ENCODE measurements around the gene EHBP1L1. TPM values are rescaled to one million over a fixed set of nuclear protein-coding genes. Genes with fewer than 3 reads are reported as not detected.

Gene EHBP1L1
- total RNA-seq, 2 experiments from 2014 or later = 115 to 120 TPM

DNA sequence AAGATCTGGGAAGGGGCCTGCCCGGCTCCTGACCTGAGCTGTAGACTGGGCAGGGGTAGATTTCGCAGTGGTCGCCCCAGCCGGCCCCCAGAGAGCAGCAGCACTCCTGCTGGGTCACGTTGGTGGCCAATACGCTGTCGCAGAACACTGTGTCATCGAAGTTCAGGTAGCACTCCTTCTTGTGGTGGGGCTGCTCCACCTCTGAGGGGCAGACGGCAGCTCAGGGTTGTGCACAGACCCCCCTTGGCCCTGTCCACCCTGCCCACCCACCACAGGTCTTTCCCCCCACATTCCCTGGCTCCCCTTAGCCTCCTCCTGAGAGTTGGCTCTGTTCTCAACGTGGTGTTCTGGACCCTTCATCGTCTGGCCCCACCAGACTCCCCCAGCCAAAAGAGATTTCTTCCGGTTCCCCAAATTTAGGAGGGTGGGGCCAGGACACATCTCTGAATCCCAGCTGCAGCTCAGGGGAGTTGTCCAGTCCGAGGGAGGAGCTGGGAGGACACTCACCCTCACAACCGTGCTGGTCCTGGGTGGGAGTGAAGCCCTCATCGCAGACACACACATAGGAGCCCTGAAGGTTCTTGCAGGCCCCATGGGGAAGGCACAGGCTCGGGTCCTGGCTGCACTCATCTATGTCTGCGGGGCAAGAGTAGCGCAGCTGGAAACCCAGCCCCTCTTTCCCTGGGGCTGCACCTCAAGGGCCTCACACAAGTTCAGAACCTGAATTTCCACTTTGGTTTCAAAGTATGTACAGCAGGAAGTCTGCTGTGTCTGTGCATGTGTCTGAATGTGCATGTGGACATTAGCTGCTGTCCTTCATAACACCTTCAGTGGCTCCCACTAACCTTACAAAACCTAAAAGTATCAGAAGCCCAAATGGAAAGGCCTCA is 34.5 kb upstream of the EHBP1L1 start:
- POLR2A ChIA-PET = interaction anchor here (0.8 to 3.1 kb wide), 10 partner anchors 25 to 119 kb away, joined by 3 to 14 read pairs (median 4); partner anchors contain the start of genes EHBP1L1, FAM89B and NEAT1
- CTCF ChIA-PET = interaction anchor here (0.6 to 3.7 kb wide), 22 partner anchors 8 to 151 kb away, joined by 3 to 56 read pairs (median 8); partner anchors contain the start of genes FAM89B, LTBP3, PCNX3 and SCYL1

DNA sequence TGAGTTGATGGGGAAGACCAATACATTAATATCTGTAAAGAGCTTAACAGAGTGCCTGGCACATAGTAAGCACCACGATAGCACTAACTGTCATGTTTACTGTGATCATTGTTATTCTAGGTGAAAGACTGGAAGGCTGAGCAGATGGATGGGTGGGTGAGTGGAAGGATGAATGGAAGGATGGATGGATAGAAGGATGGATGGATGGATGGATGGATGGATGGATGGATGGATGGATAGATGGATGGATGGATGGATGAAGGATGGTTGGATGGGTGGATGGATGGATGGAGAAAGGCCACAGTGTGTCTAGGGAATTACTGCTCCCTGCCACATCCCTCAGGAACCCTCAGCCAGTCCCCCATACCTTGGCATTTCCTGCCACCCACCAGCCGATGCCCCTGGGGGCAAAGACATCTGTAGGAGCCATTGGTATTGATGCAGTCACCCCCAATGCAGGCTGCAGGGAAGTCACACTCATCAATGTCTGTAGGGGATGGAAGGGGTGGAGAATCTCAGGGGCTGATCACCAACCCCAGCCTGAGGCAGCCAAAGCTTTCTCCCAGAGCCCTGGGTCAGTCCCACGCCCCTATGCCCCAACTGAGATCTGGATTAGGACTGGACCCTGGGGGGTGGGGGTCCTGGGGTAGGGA is 33.0 kb upstream of the EHBP1L1 start:
- CTCF ChIA-PET = interaction anchor here (0.6 to 3.7 kb wide), 4 partner anchors 9 to 806 kb away, joined by 3 to 28 read pairs (median 7); no protein-coding TSS in a partner anchor
- POLR2A ChIA-PET = interaction anchor here (3.1 kb wide), 1 partner anchor 29 kb away, joined by 14 read pairs; the partner anchor contains the start of gene FAM89B

DNA sequence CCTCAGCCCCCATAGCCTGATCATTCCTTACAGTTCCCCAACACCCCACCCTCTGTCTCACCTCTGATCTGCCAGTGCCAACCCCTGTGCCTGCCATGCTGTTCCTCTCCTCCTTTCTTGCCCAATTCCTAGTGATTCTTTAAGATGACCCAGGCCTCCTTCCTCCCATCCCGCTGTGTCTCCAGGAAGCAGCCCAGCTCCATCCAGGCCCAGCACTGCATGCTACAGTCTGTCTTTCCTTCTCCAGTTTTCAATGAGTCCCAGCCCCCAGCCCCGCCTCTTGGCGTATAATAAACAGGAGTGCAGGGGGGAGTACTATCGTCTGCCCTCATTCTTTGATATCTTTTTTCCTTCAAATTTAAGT is 30.0 kb upstream of the EHBP1L1 start:
- CTCF ChIA-PET = interaction anchor here (1.0 to 2.4 kb wide), 4 partner anchors 20 to 42 kb away, joined by 3 to 11 read pairs (median 6); partner anchors contain the start of genes EHBP1L1 and FAM89B
- POLR2A ChIA-PET = interaction anchor here (1.0 to 2.5 kb wide), 3 partner anchors 9 to 42 kb away, joined by 3 to 10 read pairs (median 6); partner anchors contain the start of gene SCYL1

DNA sequence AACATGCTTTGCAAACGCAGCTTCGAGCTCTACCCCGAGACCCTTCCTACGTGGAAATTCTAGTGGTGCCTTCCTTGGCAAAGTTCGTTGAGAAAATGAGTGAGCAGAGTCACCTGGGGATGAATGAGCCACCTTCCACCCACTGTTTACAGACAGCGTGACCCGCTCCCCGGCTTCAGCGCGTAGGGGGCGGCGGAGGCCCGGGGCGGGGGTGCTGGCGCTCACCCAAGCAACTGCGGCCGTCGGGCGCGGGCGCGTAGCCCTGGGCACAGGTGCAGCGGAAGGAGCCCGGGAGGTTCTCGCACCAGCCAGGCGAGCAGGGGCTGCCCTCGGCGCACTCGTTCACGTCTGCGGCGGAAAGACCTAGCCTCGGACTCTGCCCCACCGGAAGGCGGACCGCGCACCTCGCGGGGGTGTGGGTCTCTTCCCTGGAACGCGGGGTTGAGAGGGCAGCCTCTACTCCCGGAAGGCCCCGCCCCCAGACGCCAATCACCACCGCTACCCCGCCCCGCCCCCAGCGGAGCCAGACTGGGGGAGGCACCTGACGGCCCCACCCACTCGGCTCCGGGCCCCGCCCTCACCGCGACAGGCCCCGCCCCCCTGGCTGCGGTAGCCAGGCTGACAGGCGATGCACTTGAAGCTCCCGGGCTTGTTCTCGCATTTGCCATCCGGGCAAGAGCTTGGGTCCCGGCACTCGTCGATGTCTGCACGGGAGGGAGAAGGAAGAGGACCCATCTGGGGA is 29.5 kb upstream of the EHBP1L1 start:
- ChIA-PET CTCF (interaction anchor here (0.6 to 2.4 kb wide), 9 partner anchors 8 to 47 kb away, joined by 3 to 11 read pairs (median 3); partner anchors contain the start of genes EHBP1L1 and FAM89B), POLR2A (interaction anchor here (0.6 to 2.5 kb wide), 6 partner anchors 10 to 41 kb away, joined by 3 to 10 read pairs (median 4); partner anchors contain the start of genes FAM89B and SCYL1)

DNA sequence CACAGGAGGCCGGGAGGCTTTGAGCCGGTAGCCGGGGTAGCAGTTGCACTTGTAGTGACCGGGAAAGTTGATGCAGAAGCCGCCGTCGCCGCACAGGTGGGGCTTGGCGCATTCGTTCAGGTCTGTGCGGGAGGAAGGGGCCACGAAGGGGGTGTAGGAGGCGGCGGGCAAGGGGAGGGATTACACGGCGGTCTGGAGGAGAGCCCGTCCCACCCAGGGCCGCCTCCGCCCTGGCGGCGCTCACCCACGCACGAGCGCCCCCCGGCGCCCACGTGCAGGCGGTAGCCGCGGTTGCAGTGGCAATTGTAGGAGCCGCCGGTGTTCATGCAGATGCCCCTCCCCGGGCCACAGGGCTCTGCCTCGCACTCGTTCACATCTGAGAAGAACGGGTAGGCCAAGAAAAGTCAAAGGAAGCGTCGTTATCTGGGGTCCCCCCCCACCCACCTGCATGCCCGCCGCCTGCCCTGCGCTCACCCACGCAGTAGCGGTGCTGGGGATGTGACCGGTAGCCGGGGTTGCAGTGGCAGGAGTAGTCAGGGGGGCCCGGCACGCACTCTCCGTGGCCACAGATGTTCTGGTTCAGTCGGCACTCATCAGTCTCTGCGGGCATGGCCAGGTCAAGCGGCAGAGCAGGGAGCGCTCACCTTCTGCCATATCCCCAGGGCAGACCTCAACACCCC is 28.3 kb upstream of the EHBP1L1 start:
- ChIA-PET POLR2A (interaction anchor here (1.1 to 1.7 kb wide), 3 partner anchors 9 to 40 kb away, joined by 3 to 6 read pairs (median 3); partner anchors contain the start of gene FAM89B), CTCF (interaction anchor here (0.9 to 2.4 kb wide), 5 partner anchors 10 to 43 kb away, joined by 3 to 11 read pairs (median 4); no protein-coding TSS in a partner anchor)

DNA sequence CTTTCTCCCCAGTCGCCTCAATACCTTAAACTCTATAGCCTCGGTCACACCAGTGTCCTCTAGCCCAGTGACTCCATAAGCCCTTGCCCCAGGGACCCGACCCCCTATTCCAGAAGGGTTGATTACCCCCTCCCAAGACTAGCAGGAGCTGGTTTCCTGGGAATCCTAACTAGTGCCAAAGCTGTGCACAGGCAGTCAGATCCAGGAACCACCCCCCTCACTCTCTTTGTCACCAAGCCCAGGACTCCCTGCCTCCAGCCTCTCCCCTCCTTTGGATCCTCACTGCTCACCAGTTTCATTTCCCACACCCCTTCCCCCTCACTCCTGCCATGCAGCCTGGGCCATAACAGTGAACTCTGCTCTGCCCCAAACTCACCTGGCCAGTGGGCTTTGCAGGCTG is 27.5 kb upstream of the EHBP1L1 start:
- POLR2A ChIA-PET = no interaction called here
- CTCF ChIA-PET = interaction anchor here (0.8 to 1.9 kb wide), 6 partner anchors 8 to 50 kb away, joined by 3 to 5 read pairs (median 4); partner anchors contain the start of genes MALAT1 and ZNRD2

DNA sequence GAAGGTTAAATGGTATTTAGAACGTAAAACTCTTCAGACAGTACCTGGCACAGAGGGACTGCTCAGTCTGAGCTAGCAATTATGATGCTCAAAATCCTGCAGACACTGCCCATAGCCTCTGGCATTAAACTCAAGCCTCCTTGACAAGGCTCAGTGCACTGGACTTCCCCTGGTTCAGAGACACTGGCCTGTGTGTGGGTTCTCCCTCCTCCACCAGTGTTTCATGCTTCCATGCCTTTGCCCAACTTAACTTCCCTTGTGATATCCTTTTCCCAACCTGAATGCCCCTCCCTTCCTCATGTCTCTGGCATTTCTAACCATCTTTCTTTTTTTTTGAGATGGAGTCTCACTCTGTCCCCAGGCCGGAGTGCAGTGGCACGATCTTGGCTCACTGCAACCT is 26.8 kb upstream of the EHBP1L1 start:
- POLR2A ChIA-PET = interaction anchor here (0.5 to 1.3 kb wide), 3 partner anchors 13 to 37 kb away, joined by 3 to 6 read pairs (median 4); no protein-coding TSS in a partner anchor
- CTCF ChIA-PET = interaction anchor here (0.8 to 1.4 kb wide), 5 partner anchors 9 to 42 kb away, joined by 3 to 5 read pairs (median 4); partner anchors contain the start of gene ZNRD2

DNA sequence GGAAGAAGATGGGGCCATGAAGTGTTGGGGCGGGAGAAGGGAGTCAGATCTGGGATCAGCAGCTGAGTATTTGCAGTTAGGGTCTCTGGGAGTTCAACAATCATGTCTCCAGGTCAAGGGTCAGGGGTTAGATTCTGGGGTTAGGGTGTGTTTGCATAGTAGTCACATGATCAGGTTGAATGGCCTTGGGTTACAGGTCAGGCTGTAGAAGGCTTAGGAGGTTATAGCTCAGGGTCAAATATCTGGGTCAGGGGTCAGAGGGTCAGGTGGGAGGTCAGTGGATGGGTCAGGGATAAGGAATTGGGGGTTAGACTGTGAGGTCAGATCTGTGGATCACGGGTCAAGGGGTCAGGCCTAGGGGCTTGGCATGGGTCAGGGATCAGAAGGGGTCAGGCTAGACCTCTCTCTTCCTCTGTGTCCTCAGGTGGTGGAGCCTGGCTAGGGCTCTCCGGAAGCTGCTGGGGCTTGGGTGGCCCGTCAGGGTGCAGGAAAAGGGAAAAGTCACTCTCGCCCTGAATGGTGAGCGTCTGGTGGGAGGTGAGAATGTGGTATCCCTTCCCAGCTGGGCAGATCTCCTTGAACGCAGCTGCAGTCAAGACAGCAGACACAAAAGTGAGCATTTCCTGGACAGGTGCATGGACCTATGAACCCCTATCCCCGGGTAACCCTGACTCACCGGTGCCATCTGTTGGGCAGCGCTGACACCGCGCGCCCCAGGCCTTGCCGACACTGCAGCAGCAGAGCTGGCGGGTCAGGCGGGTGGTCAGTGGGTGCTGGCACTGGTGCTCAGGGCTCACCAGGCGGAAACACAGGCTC is 24.1 kb upstream of the EHBP1L1 start:
- ChIA-PET POLR2A (no interaction called here), CTCF (interaction anchor here (0.9 to 3.6 kb wide), 8 partner anchors 11 to 63 kb away, joined by 4 to 28 read pairs (median 6); partner anchors contain the start of genes FAM89B, PCNX3 and ZNRD2)

DNA sequence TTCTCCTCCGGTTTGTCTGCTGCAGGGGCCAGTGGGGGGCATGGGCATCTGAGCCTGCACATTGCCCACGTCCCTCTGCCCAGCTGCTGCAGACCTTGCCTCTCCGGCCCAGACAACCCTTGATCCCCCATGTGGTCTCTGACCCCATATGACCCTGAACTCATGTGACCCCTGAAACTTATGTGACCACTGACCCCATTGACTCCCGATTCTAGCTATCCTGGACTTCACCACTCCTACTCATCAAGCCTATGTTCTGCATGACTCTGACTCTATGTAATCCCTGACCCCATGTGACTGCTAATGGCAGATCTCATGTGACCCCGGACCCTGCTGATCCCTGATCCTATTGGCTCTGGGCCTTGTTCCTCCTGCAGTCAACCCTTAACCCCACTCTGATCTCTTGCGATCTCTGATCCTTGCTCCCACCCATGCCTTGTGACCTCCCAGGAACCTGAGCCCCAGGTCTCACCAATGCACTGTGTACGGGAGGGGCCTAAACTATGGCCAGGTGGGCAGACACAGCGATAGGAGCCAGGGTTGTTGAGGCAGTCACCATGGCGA is 23.4 kb upstream of the EHBP1L1 start:
- POLR2A ChIA-PET = no interaction called here
- CTCF ChIA-PET = interaction anchor here (0.9 to 3.6 kb wide), 8 partner anchors 10 to 63 kb away, joined by 4 to 28 read pairs (median 6); partner anchors contain the start of genes FAM89B, PCNX3 and ZNRD2

DNA sequence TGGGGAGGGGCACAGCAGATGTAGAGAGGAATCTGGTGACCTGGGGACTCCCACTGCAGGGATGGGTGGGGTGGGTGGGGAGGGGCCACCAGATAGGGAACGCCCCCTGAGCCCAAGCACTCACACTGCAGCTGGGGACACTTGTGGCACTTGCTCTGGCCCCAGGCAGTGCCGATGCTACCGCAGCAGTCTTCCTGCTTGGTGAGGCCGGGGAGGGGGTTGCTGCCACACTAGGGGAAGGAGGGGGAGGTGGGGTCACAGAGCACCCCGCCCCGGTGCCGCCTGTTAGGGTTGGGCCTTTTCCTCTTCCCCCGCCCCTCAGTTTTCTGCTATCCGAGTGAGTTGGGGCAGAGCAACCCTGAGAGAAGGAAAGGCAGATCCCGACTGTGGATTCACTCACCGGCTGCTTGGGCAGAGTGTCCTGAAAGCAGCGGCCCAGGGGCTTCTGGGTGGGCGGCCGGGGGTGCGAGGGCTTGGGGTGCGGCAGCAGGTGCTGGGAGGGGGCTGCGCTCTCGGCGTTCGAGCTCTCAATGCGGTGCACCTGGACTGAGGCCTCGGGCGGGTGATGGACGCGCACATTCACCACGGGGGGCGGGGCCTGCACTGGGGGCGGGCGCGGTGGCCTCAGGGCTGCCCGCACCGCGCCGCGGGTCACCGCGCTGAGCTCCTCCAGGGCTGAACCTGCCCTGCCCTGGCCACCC is 22.4 kb upstream of the EHBP1L1 start:
- CTCF ChIA-PET = interaction anchor here (0.6 to 3.6 kb wide), 4 partner anchors 12 to 22 kb away, joined by 3 to 28 read pairs (median 4); partner anchors contain the start of gene EHBP1L1
- POLR2A ChIA-PET = no interaction called here

DNA sequence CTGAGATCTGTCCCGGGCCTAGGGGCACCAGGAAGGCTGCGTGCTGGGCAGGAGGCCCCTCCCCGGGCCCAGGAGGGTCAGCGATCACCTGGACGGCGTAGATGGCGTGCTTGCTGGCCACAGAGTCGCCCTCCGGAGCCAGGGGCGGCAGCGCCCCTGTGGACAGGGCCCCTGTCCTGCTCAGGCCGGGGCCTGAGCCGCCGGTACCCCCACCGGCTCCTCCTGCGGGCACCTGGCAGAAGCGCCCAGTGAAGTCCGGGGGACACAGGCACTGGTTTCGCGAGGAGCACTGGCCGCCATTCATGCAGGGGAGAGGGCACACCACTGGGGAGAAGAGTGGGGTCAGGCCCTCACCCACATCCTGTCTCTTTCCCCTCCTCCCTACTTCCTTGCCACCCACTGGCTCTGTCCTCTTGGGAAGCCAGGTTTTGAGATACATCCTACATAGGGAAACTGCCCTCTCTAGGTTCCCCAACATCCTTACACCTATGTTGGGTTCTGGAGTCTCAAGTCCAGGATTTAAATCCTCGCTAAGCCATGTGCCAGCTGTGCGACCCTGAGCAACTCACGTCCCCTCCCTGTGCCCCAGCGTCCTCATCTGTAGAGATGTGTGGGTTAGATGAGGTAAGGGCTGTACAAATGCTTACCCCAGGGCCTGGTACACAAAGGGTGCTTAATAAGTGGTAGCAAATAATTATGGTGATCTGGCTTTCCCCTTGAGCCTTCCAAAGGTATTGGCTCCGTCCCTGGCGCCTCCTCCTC is 21.6 kb upstream of the EHBP1L1 start:
- POLR2A ChIA-PET = no interaction called here
- CTCF ChIA-PET = interaction anchor here (0.8 to 3.6 kb wide), 5 partner anchors 11 to 21 kb away, joined by 3 to 28 read pairs (median 3); partner anchors contain the start of gene EHBP1L1

DNA sequence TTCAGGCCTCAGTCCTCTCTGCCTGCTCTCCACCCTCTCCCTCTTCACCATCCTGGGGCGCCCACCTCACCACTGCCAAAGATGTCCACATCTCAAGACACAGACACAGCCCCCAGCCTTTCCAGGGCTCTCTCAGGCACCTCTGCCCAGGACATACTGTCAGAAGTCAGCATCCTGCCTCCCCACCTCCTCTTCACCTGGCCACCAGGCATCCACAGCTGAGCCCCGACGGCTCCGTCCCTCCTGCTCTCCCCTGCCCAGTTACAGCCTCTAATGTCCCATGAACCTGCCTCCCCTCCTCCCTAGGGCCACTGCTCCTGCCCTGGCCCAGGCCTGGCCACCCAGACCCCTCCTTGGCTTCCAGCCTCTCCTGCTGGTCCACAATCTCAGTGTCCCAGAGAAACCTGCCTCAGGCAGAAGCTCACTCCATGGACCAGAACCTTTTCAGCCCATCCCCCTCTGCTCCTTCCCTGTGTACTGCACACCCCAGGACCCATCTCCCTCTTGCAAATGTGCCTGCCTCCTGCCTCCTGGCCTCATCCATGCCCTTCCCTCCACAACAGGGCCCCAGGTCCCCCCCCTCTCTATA is 20.9 kb upstream of the EHBP1L1 start:
- POLR2A ChIA-PET = no interaction called here
- CTCF ChIA-PET = interaction anchor here (0.9 to 1.5 kb wide), 2 partner anchors 10 to 18 kb away, joined by 3 to 8 read pairs; no protein-coding TSS in a partner anchor

DNA sequence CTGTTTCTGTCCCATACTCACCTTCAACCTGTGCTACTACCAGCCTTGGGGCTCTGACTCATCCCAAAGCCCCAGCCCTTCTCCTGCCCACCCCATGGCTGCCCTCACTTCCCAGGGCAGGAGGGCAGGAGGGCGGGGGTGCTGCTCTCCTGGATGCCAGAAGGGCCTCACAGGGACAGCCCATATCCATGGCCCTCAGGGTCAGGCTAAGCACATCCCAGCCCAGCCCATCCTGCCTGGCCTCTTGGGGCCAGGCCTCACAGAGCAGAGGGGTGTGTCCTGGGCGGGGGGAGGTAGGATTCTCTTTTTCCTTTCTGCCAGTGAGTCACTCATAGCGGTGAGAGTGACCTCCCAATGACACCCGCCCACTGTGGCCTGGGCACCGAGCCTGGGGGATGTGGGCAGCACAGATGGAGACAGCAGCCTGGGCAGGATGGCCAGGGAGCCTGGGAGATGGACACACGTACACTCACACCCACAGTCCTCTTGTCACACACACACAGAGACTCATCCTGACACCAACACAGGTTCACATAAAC is 20.1 kb upstream of the EHBP1L1 start:
- ChIA-PET CTCF (interaction anchor here (1.5 to 1.6 kb wide), 2 partner anchors 9 to 15 kb away, joined by 6 to 8 read pairs; no protein-coding TSS in a partner anchor), POLR2A (no interaction called here)

DNA sequence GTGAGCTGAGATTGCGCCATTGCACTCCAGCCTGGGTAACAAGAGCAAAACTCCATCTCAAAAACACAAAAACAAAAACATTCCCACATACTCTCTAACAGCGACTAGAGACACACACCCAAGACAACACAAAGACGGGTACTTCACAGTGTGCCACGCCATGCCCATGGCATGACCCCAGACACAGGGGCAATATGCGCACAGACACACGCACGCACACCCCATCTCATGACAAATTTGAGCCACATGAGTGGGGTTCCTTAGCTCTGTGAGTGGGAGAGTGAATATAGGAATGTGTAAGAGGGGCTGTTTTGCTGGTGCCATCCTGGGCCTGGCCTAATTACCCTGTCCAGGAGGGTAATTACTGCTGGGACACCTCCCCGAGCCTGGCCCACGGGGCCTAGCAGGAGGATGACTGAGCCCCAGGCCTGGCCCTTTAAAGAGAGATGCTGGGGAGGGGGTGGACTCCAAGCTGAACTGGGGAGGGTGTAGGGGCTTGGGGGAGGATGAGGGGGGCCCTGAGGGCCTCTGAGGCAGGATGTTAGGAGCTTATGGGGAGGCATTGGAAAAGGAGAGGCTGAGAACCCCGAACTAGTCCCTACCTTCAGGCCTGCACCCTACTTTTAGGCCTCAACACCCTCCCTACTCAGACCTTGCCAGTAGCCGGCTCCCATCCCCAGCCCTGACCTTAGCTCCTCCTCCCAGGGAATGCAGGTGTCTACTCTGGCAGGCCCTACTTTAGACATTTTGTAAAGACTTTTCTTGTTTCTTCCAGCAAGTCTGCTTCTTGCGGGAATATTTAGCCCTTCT is 19.2 kb upstream of the EHBP1L1 start:
- ChIA-PET CTCF (interaction anchor here (0.5 to 1.6 kb wide), 8 partner anchors 9 to 523 kb away, joined by 3 to 6 read pairs (median 3); partner anchors contain the start of gene ZNRD2), POLR2A (interaction anchor here (0.5 to 1.3 kb wide), 6 partner anchors 8 to 32 kb away, joined by 3 read pairs; partner anchors contain the start of genes FAM89B and SCYL1)
